Neural crest cell (in vitro differentiated cells): Measurements from ENCODE around the gene CSMD2. TPM values are rescaled to one million over a fixed set of nuclear protein-coding genes. Genes with fewer than 3 reads are reported as not detected.
A peak's percentile ranks its signal among the peaks of the same experiment; 100 is the strongest.

Experiments used
- DNase-seq: peaks from one replicate; pipeline ENCODE4 v3.0.0; 2021; ENCODE audit warnings: low read depth, mixed read lengths, low spot score
- H3K27ac Mint-ChIP-seq: one replicate; pipeline ENCODE4 v1.8.0; 2021; ENCODE audit warnings: mild to moderate bottlenecking, mixed read lengths; ENCODE audit not compliant: unreplicated experiment
- H3K27me3 Mint-ChIP-seq: 2 replicates; pipeline ENCODE4 v1.8.0; 2021; ENCODE audit warnings: low read depth, mild to moderate bottlenecking, mixed read lengths
- H3K36me3 Mint-ChIP-seq: 2 replicates; pipeline ENCODE4 v1.8.0; 2021; ENCODE audit warnings: low read depth, mild to moderate bottlenecking, mixed read lengths
- H3K4me1 Mint-ChIP-seq: 2 replicates; pipeline ENCODE4 v1.8.0; 2021; ENCODE audit warnings: mixed read lengths
- H3K4me3 Mint-ChIP-seq: one replicate; pipeline ENCODE4 v1.8.0; 2021; ENCODE audit warnings: mild to moderate bottlenecking, mixed read lengths
- H3K9me3 Mint-ChIP-seq: 2 replicates; pipeline ENCODE4 v1.8.0; 2021; ENCODE audit warnings: mixed read lengths
- CTCF ChIP-seq: fragments of 200-600 bp; sonication (generic); conservative IDR thresholded peaks from 2 replicates; pipeline ENCODE4 v1.5.0; 2021; ENCODE audit warnings: antibody characterized with exemption, mild to moderate bottlenecking
- total RNA-seq: library from RNA; stranded (reverse); gene quantifications from 2 replicates; pipeline ENCODE4 v1.2.1, GENCODE V29; 2021

CSMD2 gene
- total RNA-seq, 1 donor from 2014 or later = 0.40 TPM

- Mint-ChIP-seq H3K9me3 (peaks cover 6% of the 10 kb centered on the region), H3K4me1 (no peaks in the 10 kb centered on the region), H3K27me3 (peaks cover 10% of the 10 kb centered on the region), H3K27ac (no peak overlapping the region), H3K36me3 (no peaks in the 10 kb centered on the region), H3K4me3 (no peak overlapping the region)
- no peak for TF ChIP-seq CTCF
- no peak for DNase-seq
Measured at GRCh38 chr1:34122080-34122932, 42.7 kb downstream of the CSMD2 start.

GRCh38 chr1:34115233-34115632, 49.8 kb downstream of the CSMD2 start:
- Mint-ChIP-seq H3K27me3 (peaks cover 7% of the 10 kb centered on the region), H3K36me3 (no peaks in the 10 kb centered on the region), H3K27ac (no peak overlapping the region), H3K9me3 (peaks cover 13% of the 10 kb centered on the region), H3K4me3 (no peak overlapping the region), H3K4me1 (no peaks in the 10 kb centered on the region)
- no peak for TF ChIP-seq CTCF
- no peak for DNase-seq

GRCh38 chr1:34113887-34114286, 51.1 kb downstream of the CSMD2 start:
- Mint-ChIP-seq H3K36me3 (no peaks in the 10 kb centered on the region), H3K27ac (no peak overlapping the region), H3K9me3 (peaks cover 7% of the 10 kb centered on the region), H3K4me3 (no peak overlapping the region), H3K27me3 (peaks cover 2% of the 10 kb centered on the region), H3K4me1 (no peaks in the 10 kb centered on the region)
- peak; percentile 65 for TF ChIP-seq CTCF
- no peak for DNase-seq

- Mint-ChIP-seq H3K9me3 (peaks cover 7% of the 10 kb centered on the region), H3K27ac (no peak overlapping the region), H3K4me3 (no peak overlapping the region), H3K36me3 (no peaks in the 10 kb centered on the region), H3K4me1 (no peaks in the 10 kb centered on the region), H3K27me3 (peaks cover 2% of the 10 kb centered on the region)
- no peak for DNase-seq
- TF ChIP-seq CTCF = no peak
Measured at GRCh38 chr1:34113362-34113761, 51.7 kb downstream of the CSMD2 start.

- Mint-ChIP-seq H3K27me3 (peaks cover 7% of the 10 kb centered on the region), H3K4me1 (no peaks in the 10 kb centered on the region), H3K27ac (no peak overlapping the region), H3K4me3 (no peak overlapping the region), H3K36me3 (no peaks in the 10 kb centered on the region), H3K9me3 (no peaks in the 10 kb centered on the region)
- no peak for DNase-seq
- no peak for TF ChIP-seq CTCF
Measured at GRCh38 chr1:34108711-34109110, 56.3 kb downstream of the CSMD2 start.
